AG09319 (cell line): ENCODE results near the gene RAI14.

Experiments
- DNase-seq: peaks from one replicate; pipeline ENCODE4 v3.0.0-alpha.2; 2010; ENCODE audit warnings: low read depth; ENCODE audit errors: extremely low read depth
- TF ChIP-seq, protein P1 (sequence below): IDR thresholded peaks from 2 replicates; pipeline ENCODE4 v1.5.1; 2011; ENCODE audit warnings: low read depth, mild to moderate bottlenecking, inconsistent platforms, low read length, moderate library complexity

RAI14 gene

DNA sequence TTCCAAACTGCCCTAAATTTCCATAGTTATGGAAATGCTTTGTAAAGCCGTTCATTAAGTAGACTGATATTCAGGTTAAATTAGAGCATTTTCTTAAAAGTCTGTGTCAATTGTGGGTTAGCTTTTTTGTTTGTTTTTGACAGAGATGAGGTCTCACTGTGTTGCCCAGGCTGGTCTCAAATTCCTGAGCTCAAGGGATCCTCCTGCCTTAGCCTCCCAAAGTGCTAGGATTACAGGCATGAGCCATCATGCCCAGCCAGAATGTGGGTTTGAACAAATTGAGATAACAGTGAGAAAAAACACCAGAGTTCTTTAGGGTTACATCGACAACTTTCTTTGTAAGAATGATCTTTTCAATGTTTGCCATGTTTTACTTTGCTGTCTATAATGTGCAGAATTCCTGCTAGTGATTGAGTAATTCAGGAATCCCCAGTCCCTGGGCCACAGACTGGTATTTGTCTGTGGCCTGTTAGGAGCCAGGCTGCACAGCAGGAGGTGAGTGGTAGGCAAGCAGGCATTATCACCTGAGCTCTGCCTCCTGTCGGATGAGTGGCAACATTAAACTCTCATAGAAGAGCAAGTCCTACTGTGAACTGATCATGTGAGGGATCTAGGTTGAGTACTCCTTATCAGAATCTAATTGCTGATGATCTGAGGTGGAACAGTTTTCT lies 80.5 kb downstream of the RAI14 start:
- TF ChIP-seq, protein P1, sequence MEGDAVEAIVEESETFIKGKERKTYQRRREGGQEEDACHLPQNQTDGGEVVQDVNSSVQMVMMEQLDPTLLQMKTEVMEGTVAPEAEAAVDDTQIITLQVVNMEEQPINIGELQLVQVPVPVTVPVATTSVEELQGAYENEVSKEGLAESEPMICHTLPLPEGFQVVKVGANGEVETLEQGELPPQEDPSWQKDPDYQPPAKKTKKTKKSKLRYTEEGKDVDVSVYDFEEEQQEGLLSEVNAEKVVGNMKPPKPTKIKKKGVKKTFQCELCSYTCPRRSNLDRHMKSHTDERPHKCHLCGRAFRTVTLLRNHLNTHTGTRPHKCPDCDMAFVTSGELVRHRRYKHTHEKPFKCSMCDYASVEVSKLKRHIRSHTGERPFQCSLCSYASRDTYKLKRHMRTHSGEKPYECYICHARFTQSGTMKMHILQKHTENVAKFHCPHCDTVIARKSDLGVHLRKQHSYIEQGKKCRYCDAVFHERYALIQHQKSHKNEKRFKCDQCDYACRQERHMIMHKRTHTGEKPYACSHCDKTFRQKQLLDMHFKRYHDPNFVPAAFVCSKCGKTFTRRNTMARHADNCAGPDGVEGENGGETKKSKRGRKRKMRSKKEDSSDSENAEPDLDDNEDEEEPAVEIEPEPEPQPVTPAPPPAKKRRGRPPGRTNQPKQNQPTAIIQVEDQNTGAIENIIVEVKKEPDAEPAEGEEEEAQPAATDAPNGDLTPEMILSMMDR, result no peak
- no peak for DNase-seq

DNA sequence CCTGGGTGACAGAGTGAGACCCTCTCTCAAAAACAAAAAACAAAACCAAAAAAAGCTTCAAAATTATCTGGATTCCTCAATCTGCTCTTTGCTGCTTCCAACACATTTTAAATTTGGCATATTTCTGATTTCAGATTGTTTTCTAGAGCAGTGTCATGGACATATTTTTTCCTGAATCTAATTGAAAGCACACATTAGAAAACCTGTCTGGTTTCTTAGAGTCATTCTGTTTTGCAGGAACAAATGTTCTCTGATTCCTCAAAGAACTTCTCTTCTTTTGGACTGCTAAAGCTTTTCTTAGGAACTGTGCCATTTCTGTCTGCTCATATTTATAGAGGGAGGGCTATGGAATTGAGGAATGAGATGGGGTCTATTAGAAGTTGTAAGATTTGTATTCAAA lies 81.6 kb downstream of the RAI14 start:
- TF ChIP-seq, protein P1, result no peak
- DNase-seq, result no peak

DNA sequence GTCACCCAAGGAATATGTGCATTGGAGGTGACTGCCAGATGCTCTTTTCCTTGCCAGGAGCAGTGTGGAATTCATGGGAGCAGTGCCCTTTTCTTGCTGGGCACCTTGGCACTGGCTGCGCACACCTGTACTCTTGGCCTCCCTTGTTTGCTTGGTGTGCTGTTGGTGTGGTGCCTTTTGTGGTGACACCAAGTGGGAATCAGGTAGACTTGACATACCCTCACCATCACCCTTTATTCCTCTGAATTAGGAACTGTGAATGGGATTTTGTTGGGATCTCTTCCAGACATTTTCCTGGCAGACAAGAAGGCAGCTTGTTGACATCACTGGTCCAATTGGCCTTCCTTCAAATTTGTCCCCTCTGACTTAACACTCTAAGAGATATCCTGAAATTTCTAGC lies 82.3 kb downstream of the RAI14 start:
- DNase-seq, result no peak
- TF ChIP-seq, protein P1, result no peak

DNA sequence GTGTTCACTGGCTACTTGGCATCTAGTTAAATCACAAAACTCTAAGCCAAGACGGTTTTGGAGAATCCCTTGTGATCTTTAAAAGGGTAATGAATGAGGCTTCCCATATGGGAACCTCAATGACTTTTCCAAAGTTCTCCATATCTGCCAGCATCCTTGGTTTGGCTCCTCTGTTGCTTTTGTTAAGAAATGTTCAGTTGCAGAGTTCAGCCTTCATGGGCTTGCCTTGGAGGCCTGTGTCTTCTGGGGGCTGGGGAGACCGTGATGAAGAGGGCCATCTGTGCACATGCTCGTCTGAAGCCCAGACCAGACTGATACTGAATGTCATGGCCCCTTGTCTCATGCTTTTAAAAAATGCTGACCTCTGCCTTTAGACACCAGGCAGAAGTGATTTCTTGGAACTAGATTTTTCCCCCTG lies 84.3 kb downstream of the RAI14 start:
- DNase-seq, result no peak
- TF ChIP-seq, protein P1, result no peak

DNA sequence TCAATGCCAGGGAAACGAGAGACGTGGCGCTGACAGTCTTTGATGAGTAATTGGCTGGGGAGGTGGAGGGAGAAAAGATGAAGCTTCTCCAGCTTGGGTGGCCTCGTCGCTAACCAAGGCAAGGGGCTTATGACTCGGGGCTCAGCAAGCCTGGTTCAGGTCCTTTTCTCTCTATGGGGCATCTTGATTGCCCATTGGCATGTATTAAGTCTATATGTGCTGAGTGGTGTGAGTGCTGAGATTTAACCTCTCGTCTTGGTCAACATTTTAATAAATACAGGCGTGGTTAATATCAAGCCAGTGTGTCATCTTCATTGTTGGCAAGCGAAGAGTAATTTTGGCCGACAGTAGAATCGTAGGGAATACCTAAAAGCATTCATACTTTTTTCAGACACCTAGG lies 85.9 kb downstream of the RAI14 start:
- DNase-seq, result no peak
- TF ChIP-seq, protein P1, result no peak

DNA sequence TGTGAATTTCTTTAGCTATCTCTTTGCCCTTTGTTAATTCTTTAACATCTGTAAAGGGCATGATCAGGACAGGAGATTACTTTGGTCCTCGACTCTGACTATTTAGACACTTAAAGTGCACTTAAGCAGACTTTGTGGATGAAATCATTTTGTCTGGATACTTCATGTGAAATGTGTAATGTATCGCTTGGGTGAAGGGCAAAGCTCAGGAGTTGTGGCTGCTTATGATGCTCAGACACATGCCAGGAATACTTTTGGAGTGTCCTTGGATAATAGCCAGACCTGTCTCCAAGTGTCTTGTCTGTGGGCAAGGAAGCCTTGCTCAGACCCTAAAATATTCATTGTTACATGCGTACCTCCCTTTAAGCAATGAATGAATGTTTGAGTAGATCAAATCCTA lies 87.8 kb downstream of the RAI14 start:
- TF ChIP-seq, protein P1, result no peak
- no peak for DNase-seq

DNA sequence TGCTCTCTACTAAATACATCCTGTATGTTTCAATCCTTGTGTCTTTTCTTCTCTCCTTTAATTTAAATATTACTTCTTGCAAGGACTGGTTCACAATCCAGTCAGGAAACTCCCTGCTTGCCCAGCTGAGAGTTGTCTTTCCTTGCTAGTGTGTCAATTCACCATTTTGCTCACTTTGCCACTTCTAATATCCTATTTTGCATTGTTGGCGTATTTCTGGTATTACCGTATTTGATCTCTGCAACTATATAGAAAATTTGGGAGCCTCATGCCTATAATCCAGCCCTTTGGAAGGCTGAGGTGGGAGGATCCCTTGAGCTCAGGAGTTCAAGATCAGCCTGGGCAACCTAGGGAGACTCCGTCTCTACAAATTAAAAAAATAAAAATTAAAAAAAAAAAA lies 92.3 kb downstream of the RAI14 start:
- TF ChIP-seq, protein P1, result no peak
- no peak for DNase-seq
